Hepatocyte (in vitro differentiated cells): Measurements from ENCODE around the gene KIF13A.

Source experiments
- EZH2 ChIP-seq: fragments of 200-600 bp; sonication (generic); IDR thresholded peaks from 2 replicates; pipeline ENCODE4 v1.6.1; 2016; ENCODE audit warnings: antibody characterized with exemption, mild to moderate bottlenecking, borderline replicate concordance
- EZH2phosphoT487 ChIP-seq: fragments of 200-600 bp; sonication (generic); IDR thresholded peaks from one replicate; pipeline ENCODE4 v1.6.1; 2018; ENCODE audit warnings: antibody characterized with exemption, mild to moderate bottlenecking, low read depth, moderate library complexity; ENCODE audit not compliant: unreplicated experiment, severe bottlenecking
- TF ChIP-seq, protein P1 (sequence below): fragments of 200-600 bp; sonication (generic); IDR thresholded peaks from 2 replicates; pipeline ENCODE4 v1.5.1; 2016; ENCODE audit warnings: antibody characterized with exemption, mild to moderate bottlenecking; ENCODE audit not compliant: poor library complexity

DNA sequence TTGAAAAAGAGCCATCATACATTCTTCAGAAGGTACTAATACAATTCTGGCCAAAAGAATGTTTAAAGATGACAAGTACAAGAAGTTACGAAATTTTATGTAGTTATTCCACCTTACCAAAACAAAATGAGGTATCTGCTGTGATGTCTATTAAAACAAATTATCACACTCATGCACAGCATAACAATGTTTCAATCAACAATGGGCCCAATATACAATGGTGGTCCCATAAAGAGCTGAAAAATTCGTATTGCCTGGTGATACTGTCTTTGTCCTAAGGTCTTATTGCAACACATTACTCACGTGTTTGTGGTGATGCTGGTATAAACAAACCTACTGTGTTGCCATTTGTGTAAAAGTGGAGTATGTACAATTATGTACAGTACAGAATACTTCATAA is 277.1 kb downstream of the KIF13A start:
- TF ChIP-seq, protein P1, sequence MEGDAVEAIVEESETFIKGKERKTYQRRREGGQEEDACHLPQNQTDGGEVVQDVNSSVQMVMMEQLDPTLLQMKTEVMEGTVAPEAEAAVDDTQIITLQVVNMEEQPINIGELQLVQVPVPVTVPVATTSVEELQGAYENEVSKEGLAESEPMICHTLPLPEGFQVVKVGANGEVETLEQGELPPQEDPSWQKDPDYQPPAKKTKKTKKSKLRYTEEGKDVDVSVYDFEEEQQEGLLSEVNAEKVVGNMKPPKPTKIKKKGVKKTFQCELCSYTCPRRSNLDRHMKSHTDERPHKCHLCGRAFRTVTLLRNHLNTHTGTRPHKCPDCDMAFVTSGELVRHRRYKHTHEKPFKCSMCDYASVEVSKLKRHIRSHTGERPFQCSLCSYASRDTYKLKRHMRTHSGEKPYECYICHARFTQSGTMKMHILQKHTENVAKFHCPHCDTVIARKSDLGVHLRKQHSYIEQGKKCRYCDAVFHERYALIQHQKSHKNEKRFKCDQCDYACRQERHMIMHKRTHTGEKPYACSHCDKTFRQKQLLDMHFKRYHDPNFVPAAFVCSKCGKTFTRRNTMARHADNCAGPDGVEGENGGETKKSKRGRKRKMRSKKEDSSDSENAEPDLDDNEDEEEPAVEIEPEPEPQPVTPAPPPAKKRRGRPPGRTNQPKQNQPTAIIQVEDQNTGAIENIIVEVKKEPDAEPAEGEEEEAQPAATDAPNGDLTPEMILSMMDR: no peak
- TF ChIP-seq EZH2 (no peak), EZH2phosphoT487 (no peak)
